ENCODE measurements around the gene KATNIP.

KATNIP gene

DNA sequence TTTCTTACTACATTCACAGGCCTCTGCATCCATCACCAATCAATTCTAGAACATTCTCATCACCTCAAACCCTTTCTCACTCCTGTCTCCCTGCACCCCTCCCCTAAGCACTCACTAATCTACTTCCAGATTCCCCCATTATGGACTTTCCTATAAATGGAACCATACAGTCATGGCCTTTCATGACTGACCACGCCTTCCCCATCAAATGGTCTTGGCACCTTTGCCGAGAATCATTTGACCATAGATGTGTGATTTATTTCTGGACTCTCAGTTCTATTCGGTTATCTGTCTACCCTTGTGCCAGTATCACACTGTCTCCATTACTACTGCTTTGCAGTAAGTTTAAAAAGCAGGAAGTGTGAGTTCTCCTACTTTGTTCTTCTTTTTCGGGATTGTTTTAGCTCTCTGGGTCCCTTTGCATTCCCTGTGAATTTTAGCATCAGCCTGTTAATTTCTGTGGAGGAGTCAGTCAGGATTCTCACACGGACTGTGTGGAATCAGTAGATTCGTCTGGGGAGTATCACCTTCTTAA is 27.7 kb upstream of the KATNIP start:
- no peak overlapping the region for H3K4me3 ChIP-seq (ENCODE audit: low read depth, low read length)
- no peak for TF ChIP-seq CTCF (IDR thresholded peaks at IDR 0.05; ENCODE audit: low read depth, low read length)

DNA sequence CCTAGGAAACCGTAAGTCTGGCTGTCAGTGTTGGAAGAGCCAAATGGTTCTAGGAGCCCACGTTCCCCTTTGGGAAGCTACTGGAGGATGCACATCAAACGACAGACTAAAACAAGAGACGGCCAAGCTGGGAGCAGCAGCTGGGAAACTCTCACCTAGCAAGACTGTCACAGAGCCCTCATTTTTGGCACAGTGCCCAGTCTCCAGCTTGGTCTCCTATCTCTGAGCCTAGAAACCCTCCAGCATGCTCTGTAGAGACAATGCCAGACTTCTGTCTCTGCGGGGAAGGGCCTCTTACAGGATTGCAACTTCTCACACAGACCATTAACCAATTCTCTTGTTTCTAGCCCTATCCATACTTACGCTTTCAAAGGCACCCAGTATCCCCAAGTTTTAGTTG is 23.8 kb upstream of the KATNIP start:
- H3K4me3 ChIP-seq (ENCODE audit: low read depth, low read length): no peak overlapping the region
- TF ChIP-seq CTCF (IDR thresholded peaks at IDR 0.05; ENCODE audit: low read depth, low read length): no peak

- no peak overlapping the region for H3K4me3 ChIP-seq (ENCODE audit: low read depth, low read length)
- no peak for TF ChIP-seq CTCF (IDR thresholded peaks at IDR 0.05; ENCODE audit: low read depth, low read length)
These were observed 21.6 kb upstream of the KATNIP start for GRCh38 chr16:27528294-27528693.

GRCh38 chr16:27529962-27530361 is 20.0 kb upstream of the KATNIP start:
- TF ChIP-seq CTCF (IDR thresholded peaks at IDR 0.05; ENCODE audit: low read depth, low read length): no peak
- H3K4me3 ChIP-seq (ENCODE audit: low read depth, low read length): no peak overlapping the region

GRCh38 chr16:27531186-27531585 is 18.8 kb upstream of the KATNIP start:
- H3K4me3 ChIP-seq (ENCODE audit: low read depth, low read length): no peak overlapping the region
- no peak for TF ChIP-seq CTCF (IDR thresholded peaks at IDR 0.05; ENCODE audit: low read depth, low read length)

GRCh38 chr16:27531826-27532800 is 17.8 kb upstream of the KATNIP start:
- TF ChIP-seq CTCF (IDR thresholded peaks at IDR 0.05; ENCODE audit: low read depth, low read length): no peak
- no peak overlapping the region for H3K4me3 ChIP-seq (ENCODE audit: low read depth, low read length)

DNA sequence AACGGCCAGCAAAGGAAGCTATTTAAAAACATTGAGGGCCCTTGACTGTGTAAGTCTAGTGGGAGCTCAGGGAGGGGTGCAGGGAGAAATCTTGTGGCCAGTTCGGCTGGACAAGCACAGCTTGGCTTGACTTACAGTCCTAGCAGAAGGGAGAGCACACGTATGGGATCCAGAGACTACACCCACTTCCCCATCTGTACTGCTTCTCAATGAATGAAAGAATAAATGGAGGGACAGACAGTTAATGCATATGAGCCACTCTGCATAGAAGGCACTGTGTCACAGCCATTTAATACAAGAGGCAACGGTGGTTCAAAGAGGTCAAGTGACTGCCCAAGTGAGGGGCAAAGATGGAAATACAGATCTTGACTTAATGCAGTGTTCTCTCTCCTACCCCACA is 15.7 kb upstream of the KATNIP start:
- no peak for TF ChIP-seq CTCF (IDR thresholded peaks at IDR 0.05; ENCODE audit: low read depth, low read length)
- H3K4me3 ChIP-seq (ENCODE audit: low read depth, low read length): no peak overlapping the region
